Astrocyte of the hippocampus (primary cell): ENCODE results near the gene ATP5F1E.
"Not testable (repeated sequence)": the region's sequence is repeated elsewhere in the genome, so short reads cannot be mapped to it uniquely, and the experiment has no call there.

Source experiments
- DNase-seq: peaks from one replicate; pipeline ENCODE4 v3.0.0; 2011; ENCODE audit warnings: low read depth, low spot score

ATP5F1E gene

GRCh38 chr20:59020938-59021551 lies 11.1 kb downstream of the ATP5F1E start:
- DNase-seq: peak; percentile 64

DNA sequence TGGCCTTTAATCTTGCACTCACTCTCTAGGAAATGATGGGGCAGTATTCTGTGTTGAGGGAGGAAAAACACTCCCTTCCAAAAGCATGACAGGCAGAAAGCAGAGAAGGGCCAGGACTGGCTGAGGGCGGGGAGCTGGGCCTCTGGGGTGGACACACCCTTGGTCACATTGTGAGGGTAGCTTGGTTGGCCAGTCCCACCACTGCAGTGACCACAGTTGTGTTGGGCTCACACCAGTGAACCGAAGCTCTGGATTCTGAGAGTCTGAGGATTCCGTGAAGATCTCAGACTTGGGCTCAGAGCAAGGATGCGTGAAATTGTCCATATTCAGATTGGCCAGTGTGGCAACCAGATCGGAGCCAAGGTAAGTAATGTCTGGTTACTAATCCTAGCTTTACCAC lies 12.9 kb downstream of the ATP5F1E start, which contains the start of gene TUBB1:
TSS of gene TUBB1 (plus strand) at position 213 of the 400 bp plus-strand sequence. CDS start at position 307, 94 bp downstream.
- peak; percentile 69 for DNase-seq

DNA sequence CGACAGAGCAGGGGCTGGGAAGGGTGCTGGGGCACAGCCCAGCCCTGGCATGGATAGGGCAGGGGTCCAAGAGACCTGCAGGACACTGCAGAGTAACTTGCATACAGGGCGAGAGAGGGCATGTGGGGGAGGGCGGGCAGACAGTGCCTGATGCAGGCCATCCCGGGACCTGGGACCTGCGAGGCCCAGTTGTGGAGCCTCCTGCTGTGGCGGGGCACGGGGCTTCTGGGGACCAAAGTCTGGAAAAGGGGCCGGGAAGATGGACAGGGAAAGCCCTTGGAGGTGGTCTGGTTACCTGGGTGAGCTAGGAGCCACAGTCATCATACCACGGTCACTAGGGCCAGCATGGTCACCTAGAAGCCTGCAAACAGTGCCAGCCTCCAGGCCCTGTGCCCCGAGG lies 13.3 kb downstream of the ATP5F1E start:
- no peak for DNase-seq

GRCh38 chr20:59017493-59018231 lies 14.5 kb downstream of the ATP5F1E start:
- no peak for DNase-seq

DNA sequence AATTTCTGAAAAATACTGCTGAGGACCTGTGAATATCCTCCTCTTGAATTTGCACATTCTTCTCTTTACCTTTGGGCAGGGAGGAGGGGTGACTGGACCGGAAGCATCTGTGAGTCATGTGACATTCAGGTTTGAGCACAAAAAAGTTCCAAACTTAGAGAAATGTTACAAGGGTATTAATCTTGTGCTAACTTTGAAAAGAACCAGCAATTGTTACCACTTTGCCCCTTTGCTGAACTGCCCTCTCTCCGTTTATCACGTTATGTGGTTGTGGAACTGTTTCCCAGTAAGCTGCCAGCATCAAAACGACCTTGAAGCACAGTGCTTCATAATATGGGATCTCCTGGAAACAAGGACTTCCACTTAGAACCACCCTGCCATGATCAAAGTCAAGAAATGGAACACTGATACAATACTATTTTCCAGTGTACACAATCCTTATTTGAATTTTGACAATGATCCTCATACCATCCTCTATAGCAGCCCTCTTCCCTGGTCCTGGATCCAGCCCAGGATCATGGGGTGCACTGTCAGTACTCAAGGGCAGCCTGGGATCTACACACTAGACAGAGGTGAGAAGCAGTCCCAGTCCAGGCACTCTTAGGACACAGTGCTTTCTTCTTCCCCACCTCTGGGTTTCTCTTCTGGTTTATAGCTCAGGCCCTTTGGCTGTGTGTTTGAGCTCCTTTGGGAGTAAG lies 15.2 kb downstream of the ATP5F1E start:
- DNase-seq: peak; percentile 31

- DNase-seq: no peak
Observed at GRCh38 chr20:59015812-59016711, 16.1 kb downstream of the ATP5F1E start.

GRCh38 chr20:59015411-59015810 lies 16.7 kb downstream of the ATP5F1E start:
- no peak for DNase-seq

DNA sequence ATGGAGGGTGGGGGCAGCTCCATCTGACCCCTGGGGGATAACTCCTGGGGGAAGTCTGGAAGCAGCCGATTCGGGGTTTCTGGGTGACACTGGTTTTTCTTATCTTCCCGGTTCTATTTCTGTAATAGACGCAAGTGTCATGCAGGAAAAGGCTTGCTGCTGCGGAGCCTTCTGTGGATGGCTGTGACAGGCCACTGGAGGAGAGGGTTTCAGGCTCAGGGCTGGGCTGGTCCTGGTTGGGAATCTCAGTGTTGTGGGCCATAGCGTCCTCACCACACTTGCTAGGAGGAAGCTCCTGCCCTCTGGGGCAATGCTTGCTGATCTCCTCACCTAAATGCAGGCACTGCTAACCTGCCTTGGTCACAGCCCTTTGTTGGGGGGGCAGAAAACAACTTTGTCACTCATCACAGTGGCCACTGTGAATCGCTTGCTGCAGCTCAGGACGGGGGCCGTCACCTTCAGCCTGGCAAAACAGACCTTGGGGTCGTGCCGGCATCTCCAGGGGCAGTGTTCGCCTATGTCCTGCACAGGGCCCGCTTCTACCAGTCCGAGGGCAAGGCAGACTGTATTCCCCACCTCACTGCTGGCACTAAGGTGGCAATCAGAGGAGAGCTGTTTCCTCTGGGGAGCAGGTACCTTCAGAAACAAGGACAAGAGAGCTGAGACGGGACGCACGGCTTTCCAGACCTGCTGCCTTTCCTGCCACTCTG lies 17.3 kb downstream of the ATP5F1E start:
- no peak for DNase-seq

GRCh38 chr20:59013959-59014608 lies 18.1 kb downstream of the ATP5F1E start:
- DNase-seq: no peak

DNA sequence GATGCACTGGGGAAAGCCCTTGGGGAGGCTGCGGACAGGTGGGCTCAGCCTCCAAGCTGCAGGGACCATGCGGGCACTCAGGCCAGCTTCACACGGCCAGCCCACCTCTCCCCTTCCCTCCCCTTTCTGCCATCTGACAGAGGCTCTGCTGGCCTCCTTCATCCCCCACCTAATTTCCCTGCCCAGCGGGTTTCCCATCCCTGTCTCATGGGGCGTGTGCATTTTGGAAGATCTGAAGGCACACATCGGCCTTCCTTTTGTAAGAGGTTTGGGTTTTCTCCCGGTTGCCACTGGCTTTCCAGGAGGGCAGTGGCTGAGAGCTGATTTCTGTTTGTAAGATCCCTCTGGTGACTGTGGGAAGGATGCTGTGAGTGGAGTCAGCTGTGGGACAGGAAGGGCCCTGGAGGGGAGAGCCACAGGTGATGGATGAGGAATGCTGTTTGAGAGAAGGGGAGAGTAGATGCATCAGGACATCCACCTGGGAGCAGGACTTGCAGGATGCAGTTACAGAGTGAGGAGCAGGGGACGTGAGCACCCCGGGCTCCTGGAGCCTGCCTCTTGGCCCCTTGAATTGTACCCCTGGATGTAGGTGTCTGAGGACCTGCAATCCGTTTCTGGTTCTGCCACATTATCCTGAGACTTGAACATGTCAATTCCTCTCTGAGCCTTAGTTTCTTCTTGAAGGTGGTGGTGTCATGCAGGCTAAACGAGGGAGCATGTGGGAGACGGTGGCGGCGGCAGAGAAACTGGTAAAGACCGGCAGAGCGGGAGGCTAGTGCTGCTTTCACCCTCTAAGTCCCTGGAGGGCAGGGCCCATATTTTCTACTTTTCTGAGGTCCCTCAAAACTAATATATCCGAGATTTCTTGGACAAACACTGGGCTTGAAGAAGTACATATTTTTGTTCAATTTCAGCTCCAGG lies 18.8 kb downstream of the ATP5F1E start:
- no peak for DNase-seq

DNA sequence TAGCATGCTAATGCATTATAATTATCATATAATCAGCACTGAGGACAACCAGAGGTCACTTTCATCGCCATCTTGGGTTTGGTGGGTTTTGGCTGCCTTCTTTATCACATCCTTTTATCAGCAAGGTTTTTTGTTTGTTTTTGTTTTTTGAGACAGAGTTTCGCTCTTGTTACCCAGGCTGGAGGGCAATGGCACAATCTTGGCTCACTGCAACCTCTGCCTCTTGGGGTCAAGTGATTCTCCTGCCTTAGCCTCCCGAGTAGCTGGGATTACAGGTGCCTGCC lies 20.3 kb downstream of the ATP5F1E start:
- DNase-seq: not testable (repeated sequence)

DNA sequence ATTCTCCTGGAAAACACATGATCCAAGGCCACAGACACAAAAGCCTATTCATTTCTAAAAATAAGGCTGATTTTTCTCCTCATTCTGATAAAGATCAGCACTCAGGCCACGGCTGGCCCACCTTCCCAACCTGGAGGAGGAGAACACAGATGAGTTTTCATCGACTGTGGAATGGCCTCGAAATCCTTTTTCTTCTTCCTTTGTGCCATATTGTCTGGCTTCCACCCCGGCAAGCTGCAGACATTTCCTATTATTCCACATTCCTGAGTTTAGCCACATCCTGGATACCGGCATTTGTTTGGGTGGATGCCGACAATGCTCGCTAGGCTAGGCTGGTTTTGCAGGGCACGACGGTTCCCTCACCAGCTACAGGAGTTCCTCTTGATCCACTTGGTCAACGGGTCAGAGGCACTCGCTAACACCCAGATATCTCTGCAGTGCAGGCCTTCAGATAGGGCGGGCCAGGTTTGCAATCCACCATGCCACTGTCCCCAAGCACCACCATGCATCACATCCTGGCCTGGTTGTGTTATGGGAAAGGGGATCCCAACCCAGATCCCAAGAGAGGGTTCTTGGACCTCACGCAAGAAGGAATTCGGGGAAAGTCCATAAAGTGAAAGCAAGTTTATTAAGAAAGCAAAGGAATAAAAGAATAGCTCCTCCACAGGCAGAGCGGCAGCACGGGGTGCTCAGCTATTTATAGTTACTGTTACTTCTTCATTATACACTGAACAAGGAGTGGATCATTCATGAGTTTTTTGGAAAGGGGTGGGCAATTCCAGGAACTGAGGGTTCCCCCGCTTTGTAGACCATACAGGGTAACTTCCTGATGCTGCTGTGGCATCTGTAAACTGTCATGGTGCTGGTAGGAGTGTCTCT lies 20.9 kb downstream of the ATP5F1E start:
- DNase-seq: peak; percentile 97

DNA sequence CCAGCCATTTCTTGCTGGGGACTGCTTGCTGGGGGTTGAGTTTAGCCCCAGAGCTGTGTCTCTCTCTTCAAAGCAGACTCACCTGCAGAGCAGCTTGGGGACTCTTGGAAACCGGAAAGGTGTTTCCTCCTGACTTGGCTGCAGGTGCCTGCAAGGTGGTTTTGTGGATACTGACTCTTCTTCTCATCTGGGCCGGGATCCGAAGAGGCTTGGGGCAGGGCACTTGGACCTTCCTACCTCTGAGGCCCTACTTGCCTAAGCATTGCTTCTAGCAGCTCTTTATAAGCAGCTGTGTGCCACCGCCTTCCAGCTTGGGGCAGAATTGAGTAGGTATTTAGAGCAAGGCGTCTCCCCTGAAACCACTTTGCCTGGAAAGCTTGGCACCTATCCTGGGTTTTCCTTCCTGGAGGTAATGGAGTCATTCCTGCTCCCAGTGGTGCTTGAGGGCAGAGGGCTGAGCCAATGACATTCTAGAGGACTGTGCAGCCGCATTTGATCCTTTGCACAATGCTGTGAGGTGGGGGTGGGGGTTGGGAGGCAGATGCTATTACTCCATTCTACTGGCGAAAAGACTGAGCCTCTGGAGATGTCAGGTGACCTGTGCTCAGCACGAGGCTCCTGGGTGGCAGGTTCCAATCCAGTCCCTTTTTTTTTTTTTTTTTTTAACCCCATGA lies 21.7 kb downstream of the ATP5F1E start:
- DNase-seq: peak; percentile 75

DNA sequence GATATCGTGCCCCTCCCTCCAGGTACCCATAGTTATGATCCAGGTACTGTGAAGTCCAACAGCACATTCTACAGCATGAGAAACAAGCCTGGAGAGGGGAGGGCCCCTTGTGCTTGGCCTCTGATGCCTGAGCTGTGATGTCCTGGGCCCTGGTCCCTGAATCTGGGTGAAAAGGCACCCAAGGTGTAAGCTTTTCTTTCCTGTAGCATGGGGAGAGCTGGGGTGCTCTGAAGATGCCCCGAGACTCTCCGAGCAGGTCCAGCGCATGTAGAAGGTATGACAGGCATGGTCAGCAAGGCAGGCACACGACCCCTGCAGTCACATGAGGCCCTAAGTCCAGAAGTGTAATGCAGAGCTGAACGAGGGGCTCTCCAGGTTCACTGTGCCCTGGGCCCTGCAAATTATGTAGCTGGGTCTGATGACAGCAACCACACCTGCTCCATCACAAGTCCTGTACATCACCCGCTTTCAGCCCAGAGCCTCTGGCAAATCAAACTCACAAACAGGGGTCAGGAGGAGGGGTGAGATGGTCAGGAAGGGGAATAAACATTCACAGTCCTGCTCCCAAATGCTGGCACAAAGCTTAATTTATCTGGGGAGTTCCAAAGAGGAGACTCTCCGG lies 23.3 kb downstream of the ATP5F1E start:
- DNase-seq: no peak

- no peak for DNase-seq
Observed at GRCh38 chr20:59007665-59008511, 24.2 kb downstream of the ATP5F1E start.

GRCh38 chr20:59006864-59007664 lies 25.1 kb downstream of the ATP5F1E start, which contains the start of gene CTSZ:
Gene CTSZ (minus strand): TSS chr20:59007254. CDS start chr20:59007128, 126 bp downstream.
- peak; percentile 62 for DNase-seq
